HepG2 (cell line): ENCODE data around the gene ANKRD55. TPM values are rescaled to one million over a fixed set of nuclear protein-coding genes. Genes with fewer than 3 reads are reported as not detected.

Experiments used
- ATAC-seq: fragments of 200-7000 bp; cut with Tn5 transposase; 3 replicates; pipeline ENCODE4 v1.9.1; 2020; ENCODE audit warnings: mild to moderate bottlenecking, moderate library complexity
- BruUV-seq: library from RNA; stranded (reverse); fragments of 400-500 nt; replicated peaks from 2 replicates; lab custom pipeline; 2021; lab: Mats Ljungman, UMichigan
- CTCF ChIA-PET: fragments of 300-600 bp; formaldehyde crosslinking; extraction: SDS; loops from one replicate; lab custom pipeline; 2021; ENCODE audit warnings: low total read pairs, inconsistent platforms, low intra/inter-chr PET ratio; lab: Yijun Ruan, JAX
- POLR2A ChIA-PET: fragments of 350-600 bp; sonication (Branson Sonifier 250); formaldehyde crosslinking; loops from one replicate; lab custom pipeline; 2020; ENCODE audit warnings: antibody characterized with exemption, inconsistent platforms; lab: Yijun Ruan, JAX
- DNase-seq: peaks from one replicate; pipeline ENCODE4 v3.0.0-alpha.2; 2015; ENCODE audit warnings: low spot score
- FAIRE-seq: peaks from 3 replicates; lab custom pipeline; 2011; peaks lifted over from hg19 to GRCh38; lab: Jason Lieb, UNC
- H2AFZ ChIP-seq: one replicate; pipeline ENCODE4 v1.6.1; 2011; ENCODE audit warnings: low read length, inconsistent platforms
- H3K27ac ChIP-seq: fragments of 300-600 bp; 3 replicates; pipeline ENCODE4 v1.8.0; 2011; ENCODE audit warnings: mixed run types, mild to moderate bottlenecking, mixed read lengths, low read length, inconsistent platforms; ENCODE audit not compliant: insufficient read depth; ENCODE audit errors: extremely low read length
- H3K27me3 ChIP-seq, 2 experiments: fragments of 200-600 bp in 1 of 2; 2 replicates in 1 of 2; 3 replicates in 1 of 2; pipeline versions ENCODE4 v1.6.0 to v1.8.0; 2011; ENCODE audit warnings: low read length in 2 of 2, mild to moderate bottlenecking in 2 of 2, moderate library complexity in 2 of 2, inconsistent platforms in 1 of 2; ENCODE audit not compliant: insufficient read depth in 2 of 2, control insufficient read depth in 1 of 2
- H3K36me3 ChIP-seq, 2 experiments: fragments of 200-600 bp in 1 of 2; replicated peaks in 1 of 2; 2 replicates in 1 of 2; 3 replicates in 1 of 2; pipeline versions ENCODE4 v1.5.1 to v1.8.0; 2011; ENCODE audit warnings: low read length in 2 of 2, inconsistent platforms in 1 of 2; ENCODE audit not compliant: insufficient read depth in 2 of 2, control insufficient read depth in 1 of 2
- H3K4me1 ChIP-seq: 2 replicates; pipeline ENCODE4 v1.5.1; 2012; ENCODE audit warnings: low read length, inconsistent platforms; ENCODE audit not compliant: insufficient read depth
- H3K4me2 ChIP-seq: 2 replicates; pipeline ENCODE4 v1.6.0; 2011; ENCODE audit warnings: low read depth, low read length, inconsistent platforms
- H3K4me3 ChIP-seq, 3 experiments: fragments of 200-600 bp in 1 of 3; sonication (generic), shearing (Covaris generic) in 1 of 3; replicated peaks in 1 of 3; 2 replicates each; pipeline ENCODE4 v1.5.1; 2011 to 2016; ENCODE audit warnings: low read length in 3 of 3, inconsistent platforms in 2 of 3, low read depth in 2 of 3, mild to moderate bottlenecking in 2 of 3, control low read depth in 1 of 3, mixed read lengths in 1 of 3; ENCODE audit not compliant: insufficient read depth in 1 of 3
- H3K79me2 ChIP-seq: one replicate; pipeline ENCODE4 v1.6.1; 2011; ENCODE audit warnings: low read length, inconsistent platforms; ENCODE audit not compliant: insufficient read depth
- H3K9ac ChIP-seq: 2 replicates; pipeline ENCODE4 v1.6.0; 2011; ENCODE audit warnings: mild to moderate bottlenecking, low read depth, low read length, inconsistent platforms; ENCODE audit not compliant: insufficient read depth
- H3K9me3 ChIP-seq: 2 replicates; pipeline ENCODE4 v1.5.1; 2012; ENCODE audit warnings: mild to moderate bottlenecking, low read length
- H4K20me1 ChIP-seq: 2 replicates; pipeline ENCODE4 v1.6.0; 2011; ENCODE audit warnings: inconsistent platforms, mild to moderate bottlenecking, low read length, moderate library complexity; ENCODE audit not compliant: insufficient read depth
- CSRNP1 ChIP-seq: sonication (generic); formaldehyde crosslinking; IDR thresholded peaks from 2 replicates; pipeline ENCODE4 v1.8.1; 2023; ENCODE audit warnings: mild to moderate bottlenecking, missing genetic modification reagents
- GABPB1 ChIP-seq: IDR thresholded peaks from 2 replicates; pipeline ENCODE4 v1.6.1; 2016; ENCODE audit warnings: mild to moderate bottlenecking, missing genetic modification reagents, moderate library complexity, missing compliant biosample characterization
- MNT ChIP-seq: fragments of 450-650 bp; IDR thresholded peaks from 2 replicates; pipeline ENCODE4 v1.6.1; 2016
- TARDBP ChIP-seq: sonication (generic); formaldehyde crosslinking; IDR thresholded peaks from 2 replicates; pipeline ENCODE4 v1.8.0; 2022; ENCODE audit warnings: mild to moderate bottlenecking, missing genetic modification reagents
- ZHX1 ChIP-seq: sonication (generic); formaldehyde crosslinking; IDR thresholded peaks from 2 replicates; pipeline ENCODE4 v1.8.1; 2022; ENCODE audit warnings: low read depth, mild to moderate bottlenecking, missing genetic modification reagents
- ZNF547 ChIP-seq: sonication (generic); formaldehyde crosslinking; IDR thresholded peaks from 2 replicates; pipeline ENCODE4 v1.5.1; 2020; ENCODE audit warnings: mild to moderate bottlenecking, missing genetic modification reagents
- ZNF710 ChIP-seq: sonication (generic); formaldehyde crosslinking; IDR thresholded peaks from 2 replicates; pipeline ENCODE4 v1.5.0; 2020; ENCODE audit warnings: mild to moderate bottlenecking, missing genetic modification reagents, borderline replicate concordance
- ZNF816 ChIP-seq: sonication (generic); formaldehyde crosslinking; IDR thresholded peaks from 2 replicates; pipeline ENCODE4 v1.8.0; 2022; ENCODE audit warnings: missing genetic modification reagents, mild to moderate bottlenecking, borderline replicate concordance
- ZNF878 ChIP-seq: sonication (generic); formaldehyde crosslinking; IDR thresholded peaks from 2 replicates; pipeline ENCODE4 v1.8.1; 2023; ENCODE audit warnings: mild to moderate bottlenecking, missing genetic modification reagents, moderate library complexity
- WGBS: methylation state at CpG from one replicate; pipeline ENCODE4 v1.1.6; 2017; ENCODE audit warnings: low lambda C conversion rate; 5-methylcytosine and 5-hydroxymethylcytosine counted together
- in situ Hi-C: cut with HindIII; loops from 2 replicates; pipeline ENCODE4 v1.10.0; 2017; ENCODE audit warnings: low pct_unique_long_range_greater_than_20kb; ENCODE audit not compliant: extremely low pct_ligation_motif_present
- intact Hi-C: fragments of 100-400 bp; cut with micrococcal nuclease; formaldehyde crosslinking; loops from one replicate; pipeline ENCODE4 v1.10.0; 2022; ENCODE audit not compliant: unreplicated experiment
- polyA plus RNA-seq, 8 experiments: library from polyadenylated mRNA; depleted of rRNA in 3 of 8; stranded (reverse) in 7 of 8; unstranded in 1 of 8; fragments of >200 nt; fragmentation: Illumina TruSeq in 4 of 8; extraction: Trizol in 4 of 8; gene quantifications; 2 replicates each; pipeline versions ENCODE4 v1.2.1 to v1.2.3, GENCODE V29; 2011 to 2016; ENCODE audit warnings: low read depth in 4 of 8, missing spikeins in 1 of 8, mixed read lengths in 1 of 8; ENCODE audit not compliant: insufficient read depth in 1 of 8
- total RNA-seq, 5 experiments: library from RNA; depleted of rRNA; stranded (reverse); fragments of >200 nt; fragmentation: Illumina TruSeq; extraction: Trizol; gene quantifications; 2 replicates each; pipeline ENCODE4 v1.2.3, GENCODE V29; 2016; ENCODE audit warnings: low read depth in 1 of 5

The ANKRD55 gene
- total and polyA plus RNA-seq, 2 of the 13 experiments (the other 11 are each of a cell fraction or from before 2014, with no cell fraction given), result 0.11 to 0.28 TPM

DNA sequence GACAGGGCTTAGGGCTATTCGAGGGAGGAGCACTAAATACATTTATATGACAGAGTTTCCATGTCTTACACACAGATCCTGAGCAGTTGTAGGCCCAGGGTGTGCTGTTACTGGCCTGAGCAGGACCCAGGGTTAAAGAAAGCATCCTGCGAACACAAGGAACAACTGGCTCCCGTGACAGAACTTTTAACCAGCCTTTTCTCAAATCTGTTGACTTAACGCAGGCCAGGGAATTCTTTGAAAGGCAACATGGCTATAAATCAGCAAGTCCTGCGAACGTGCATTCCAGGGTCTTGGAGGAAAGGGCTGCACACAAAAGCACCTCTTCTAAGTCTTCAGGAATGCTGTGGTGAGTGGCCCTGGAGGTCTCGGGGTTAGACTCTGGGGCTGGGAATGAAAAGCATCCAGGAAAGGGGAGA, 45.2 kb upstream of the ANKRD55 start:
- 85% methylated on average over 7 of the region's 7 CpGs for WGBS
- Histone ChIP-seq H3K9ac (no peak overlapping the region), H4K20me1 (no peaks in the 10 kb centered on the region), H3K36me3 (no peaks in the 10 kb centered on the region), H3K4me2 (no peak overlapping the region), H3K9me3 (no peaks in the 10 kb centered on the region), H3K4me3 (no peak overlapping the region), H3K79me2 (no peaks in the 10 kb centered on the region), H3K27ac (no peak overlapping the region), H2AFZ (no peak overlapping the region), H3K4me1 (peaks cover 30% of the 10 kb centered on the region), H3K27me3 (no peaks in the 10 kb centered on the region)
- DNase-seq (no peak), ATAC-seq (no peak), FAIRE-seq (no peak)
- CTCF ChIA-PET, result no interaction called here
- TF ChIP-seq ZNF816 (no peak), ZNF547 (CRISPR knock-in tag) (no peak), ZNF710 (CRISPR knock-in tag) (no peak), MNT (no peak), GABPB1 (no peak)
- in situ Hi-C loops (no loop called here), intact Hi-C loops (no loop called here)
- POLR2A ChIA-PET, result no interaction called here
- no TSS peak for BruUV-seq

GRCh38 chr5:56277573-56277972, 44.4 kb upstream of the ANKRD55 start:
- Histone ChIP-seq H3K79me2 (no peaks in the 10 kb centered on the region), H3K27me3 (no peaks in the 10 kb centered on the region), H3K9me3 (no peaks in the 10 kb centered on the region), H3K9ac (no peak overlapping the region), H3K4me1 (peaks cover 29% of the 10 kb centered on the region), H4K20me1 (no peaks in the 10 kb centered on the region), H2AFZ (no peak overlapping the region), H3K4me3 (no peak overlapping the region), H3K4me2 (no peak overlapping the region), H3K27ac (no peak overlapping the region), H3K36me3 (no peaks in the 10 kb centered on the region)
- DNase-seq, result no peak
- CTCF ChIA-PET, result no interaction called here
- ATAC-seq, result no peak
- BruUV-seq, result no TSS peak
- POLR2A ChIA-PET, result no interaction called here
- in situ Hi-C loops, result no loop called here
- TF ChIP-seq CSRNP1 (CRISPR knock-in tag) (no peak), TARDBP (CRISPR knock-in tag) (no peak), ZHX1 (no peak), ZNF878 (no peak)
- intact Hi-C loops, result no loop called here
- 91% methylated on average over 1 of the region's 2 CpGs for WGBS
- no peak for FAIRE-seq
